Measurements from ENCODE around the gene ADISSP. TPM values are rescaled to one million over a fixed set of nuclear protein-coding genes. Genes with fewer than 3 reads are reported as not detected.

ADISSP gene
- total and polyA plus RNA-seq, 2 of the 13 experiments (the other 11 are each of a cell fraction or from before 2014, with no cell fraction given) = 38.3 to 90.6 TPM

GRCh38 chr20:3732327-3733118, 35.0 kb downstream of the ADISSP start, which contains the start of gene HSPA12B:
TSS of gene HSPA12B (plus strand) at chr20:3732685. CDS start at chr20:3738675, 5,990 bp downstream.
- H3K27ac ChIP-seq (ENCODE audit: extremely low read length, insufficient read depth, low read length) = no peak within 1 kb of the TSS
- WGBS (ENCODE audit: low lambda C conversion rate) = 23% methylated on average over 45 of the region's 67 CpGs
- H3K4me1 ChIP-seq (ENCODE audit: insufficient read depth, low read length) = peaks cover 10% of the 10 kb centered on the region
- peak within 1 kb of the TSS in 1 of 3 experiments; percentile 34; a peak in 1 of 6 replicates for H3K4me3 ChIP-seq (replicated peaks in 1 of 3; ENCODE audit: insufficient read depth in 1 of 3, low read depth in 2 of 3, low read length in 3 of 3)
- H3K9ac ChIP-seq (ENCODE audit: insufficient read depth, low read depth, low read length) = no peak within 1 kb of the TSS
- ATAC-seq (no peak; the same call in 2 of the 3 replicates), FAIRE-seq (no peak), DNase-seq (ENCODE audit: low spot score) (no peak)
- CTCF ChIA-PET (ENCODE audit: low intra/inter-chr PET ratio, low total read pairs) = no interaction called here
- no peaks in the 10 kb centered on the region for H3K9me3 ChIP-seq (ENCODE audit: low read length)
- H2AFZ ChIP-seq (ENCODE audit: low read length) = no peak within 1 kb of the TSS
- no peak within 1 kb of the TSS for H3K4me2 ChIP-seq (ENCODE audit: low read depth, low read length)
- in situ Hi-C loops (cut with HindIII; ENCODE audit: extremely low pct_ligation_motif_present, low pct_unique_long_range_greater_than_20kb) (no loop called here), intact Hi-C loops (cut with micrococcal nuclease; ENCODE audit: unreplicated experiment) (no loop called here)
- H4K20me1 ChIP-seq (ENCODE audit: insufficient read depth, low read length) = no peaks in the 10 kb centered on the region; the same call in 1 of the 2 replicates
- peaks cover 22 to 60% of the 10 kb centered on the region in 2 experiments; a peak in 4 of 5 replicates for H3K27me3 ChIP-seq (ENCODE audit: control insufficient read depth in 1 of 2, insufficient read depth in 2 of 2, low read length in 2 of 2)
- no peaks in the 10 kb centered on the region for H3K79me2 ChIP-seq (ENCODE audit: insufficient read depth, low read length)
- no peaks in the 10 kb centered on the region for H3K36me3 ChIP-seq (replicated peaks in 1 of 2; ENCODE audit: control insufficient read depth in 1 of 2, insufficient read depth in 2 of 2, low read length in 2 of 2)
- POLR2A ChIA-PET = no interaction called here
- no TSS peak for BruUV-seq (replicated peaks)
- TF ChIP-seq, protein P1, sequence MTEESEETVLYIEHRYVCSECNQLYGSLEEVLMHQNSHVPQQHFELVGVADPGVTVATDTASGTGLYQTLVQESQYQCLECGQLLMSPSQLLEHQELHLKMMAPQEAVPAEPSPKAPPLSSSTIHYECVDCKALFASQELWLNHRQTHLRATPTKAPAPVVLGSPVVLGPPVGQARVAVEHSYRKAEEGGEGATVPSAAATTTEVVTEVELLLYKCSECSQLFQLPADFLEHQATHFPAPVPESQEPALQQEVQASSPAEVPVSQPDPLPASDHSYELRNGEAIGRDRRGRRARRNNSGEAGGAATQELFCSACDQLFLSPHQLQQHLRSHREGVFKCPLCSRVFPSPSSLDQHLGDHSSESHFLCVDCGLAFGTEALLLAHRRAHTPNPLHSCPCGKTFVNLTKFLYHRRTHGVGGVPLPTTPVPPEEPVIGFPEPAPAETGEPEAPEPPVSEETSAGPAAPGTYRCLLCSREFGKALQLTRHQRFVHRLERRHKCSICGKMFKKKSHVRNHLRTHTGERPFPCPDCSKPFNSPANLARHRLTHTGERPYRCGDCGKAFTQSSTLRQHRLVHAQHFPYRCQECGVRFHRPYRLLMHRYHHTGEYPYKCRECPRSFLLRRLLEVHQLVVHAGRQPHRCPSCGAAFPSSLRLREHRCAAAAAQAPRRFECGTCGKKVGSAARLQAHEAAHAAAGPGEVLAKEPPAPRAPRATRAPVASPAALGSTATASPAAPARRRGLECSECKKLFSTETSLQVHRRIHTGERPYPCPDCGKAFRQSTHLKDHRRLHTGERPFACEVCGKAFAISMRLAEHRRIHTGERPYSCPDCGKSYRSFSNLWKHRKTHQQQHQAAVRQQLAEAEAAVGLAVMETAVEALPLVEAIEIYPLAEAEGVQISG (CRISPR knock-in tag; IDR thresholded peaks at IDR 0.05) = 0 out of 2 replicates have a peak, but pooled peaks have one; percentile 7
- TF ChIP-seq ZNF263 (CRISPR knock-in tag; IDR thresholded peaks at IDR 0.05) (no peak), IKZF4 (CRISPR knock-in tag; IDR thresholded peaks at IDR 0.05; ENCODE audit: borderline replicate concordance, low read depth, not compliant biosample characterization) (no peak), ZNF740 (CRISPR knock-in tag; IDR thresholded peaks at IDR 0.05) (no peak), JUN (CRISPR knock-in tag; IDR thresholded peaks at IDR 0.05) (no peak), ARNTL (CRISPR knock-in tag; IDR thresholded peaks at IDR 0.05) (no peak), MTF2 (CRISPR knock-in tag; IDR thresholded peaks at IDR 0.05; ENCODE audit: borderline replicate concordance) (0 out of 2 replicates have a peak, but pooled peaks have one; percentile 31), ZNF777 (CRISPR knock-in tag; IDR thresholded peaks at IDR 0.05) (peak; percentile 86), HNRNPK (IDR thresholded peaks at IDR 0.05; ENCODE audit: low read depth, low read length, poor library complexity, severe bottlenecking) (peak; percentile 48)
- TF ChIP-seq, protein P2, sequence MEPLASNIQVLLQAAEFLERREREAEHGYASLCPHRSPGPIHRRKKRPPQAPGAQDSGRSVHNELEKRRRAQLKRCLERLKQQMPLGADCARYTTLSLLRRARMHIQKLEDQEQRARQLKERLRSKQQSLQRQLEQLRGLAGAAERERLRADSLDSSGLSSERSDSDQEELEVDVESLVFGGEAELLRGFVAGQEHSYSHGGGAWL (CRISPR knock-in tag; IDR thresholded peaks at IDR 0.05) = 0 out of 2 replicates have a peak, but pooled peaks have one; percentile 19
- TF ChIP-seq, protein P3, sequence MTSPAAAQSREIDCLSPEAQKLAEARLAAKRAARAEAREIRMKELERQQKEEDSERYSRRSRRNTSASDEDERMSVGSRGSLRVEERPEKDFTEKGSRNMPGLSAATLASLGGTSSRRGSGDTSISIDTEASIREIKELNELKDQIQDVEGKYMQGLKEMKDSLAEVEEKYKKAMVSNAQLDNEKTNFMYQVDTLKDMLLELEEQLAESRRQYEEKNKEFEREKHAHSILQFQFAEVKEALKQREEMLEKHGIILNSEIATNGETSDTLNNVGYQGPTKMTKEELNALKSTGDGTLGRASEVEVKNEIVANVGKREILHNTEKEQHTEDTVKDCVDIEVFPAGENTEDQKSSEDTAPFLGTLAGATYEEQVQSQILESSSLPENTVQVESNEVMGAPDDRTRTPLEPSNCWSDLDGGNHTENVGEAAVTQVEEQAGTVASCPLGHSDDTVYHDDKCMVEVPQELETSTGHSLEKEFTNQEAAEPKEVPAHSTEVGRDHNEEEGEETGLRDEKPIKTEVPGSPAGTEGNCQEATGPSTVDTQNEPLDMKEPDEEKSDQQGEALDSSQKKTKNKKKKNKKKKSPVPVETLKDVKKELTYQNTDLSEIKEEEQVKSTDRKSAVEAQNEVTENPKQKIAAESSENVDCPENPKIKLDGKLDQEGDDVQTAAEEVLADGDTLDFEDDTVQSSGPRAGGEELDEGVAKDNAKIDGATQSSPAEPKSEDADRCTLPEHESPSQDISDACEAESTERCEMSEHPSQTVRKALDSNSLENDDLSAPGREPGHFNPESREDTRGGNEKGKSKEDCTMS (CRISPR knock-in tag; conservative IDR thresholded peaks at IDR 0.05) = no peak
- TF ChIP-seq, protein P4, sequence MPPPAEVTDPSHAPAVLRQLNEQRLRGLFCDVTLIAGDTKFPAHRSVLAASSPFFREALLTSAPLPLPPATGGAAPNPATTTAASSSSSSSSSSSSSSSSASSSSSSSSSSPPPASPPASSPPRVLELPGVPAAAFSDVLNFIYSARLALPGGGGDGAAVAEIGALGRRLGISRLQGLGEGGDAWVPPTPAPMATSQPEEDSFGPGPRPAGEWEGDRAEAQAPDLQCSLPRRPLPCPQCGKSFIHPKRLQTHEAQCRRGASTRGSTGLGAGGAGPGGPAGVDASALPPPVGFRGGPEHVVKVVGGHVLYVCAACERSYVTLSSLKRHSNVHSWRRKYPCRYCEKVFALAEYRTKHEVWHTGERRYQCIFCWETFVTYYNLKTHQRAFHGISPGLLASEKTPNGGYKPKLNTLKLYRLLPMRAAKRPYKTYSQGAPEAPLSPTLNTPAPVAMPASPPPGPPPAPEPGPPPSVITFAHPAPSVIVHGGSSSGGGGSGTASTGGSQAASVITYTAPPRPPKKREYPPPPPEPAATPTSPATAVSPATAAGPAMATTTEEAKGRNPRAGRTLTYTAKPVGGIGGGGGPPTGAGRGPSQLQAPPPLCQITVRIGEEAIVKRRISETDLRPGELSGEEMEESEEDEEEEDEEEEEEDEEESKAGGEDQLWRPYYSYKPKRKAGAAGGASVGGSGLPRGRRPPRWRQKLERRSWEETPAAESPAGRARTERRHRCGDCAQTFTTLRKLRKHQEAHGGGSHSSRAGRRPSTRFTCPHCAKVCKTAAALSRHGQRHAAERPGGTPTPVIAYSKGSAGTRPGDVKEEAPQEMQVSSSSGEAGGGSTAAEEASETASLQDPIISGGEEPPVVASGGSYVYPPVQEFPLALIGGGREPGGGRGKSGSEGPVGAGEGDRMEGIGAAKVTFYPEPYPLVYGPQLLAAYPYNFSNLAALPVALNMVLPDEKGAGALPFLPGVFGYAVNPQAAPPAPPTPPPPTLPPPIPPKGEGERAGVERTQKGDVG (CRISPR knock-in tag; IDR thresholded peaks at IDR 0.05; ENCODE audit: borderline replicate concordance) = peak; percentile 7; the same call in 1 of the 2 replicates

All from HepG2 (cell line).